GM20000 (cell line): ENCODE measurements around the gene ZNF79.

Experiments used
- DNase-seq: peaks from one replicate; pipeline ENCODE4 v3.0.0; 2012; ENCODE audit warnings: low spot score
- TF ChIP-seq, protein P1 (sequence below): IDR thresholded peaks from 2 replicates; pipeline ENCODE4 v1.5.1; 2012; ENCODE audit warnings: mild to moderate bottlenecking, control low read depth; ENCODE audit errors: extremely low read depth, missing control alignments

Gene ZNF79

DNA sequence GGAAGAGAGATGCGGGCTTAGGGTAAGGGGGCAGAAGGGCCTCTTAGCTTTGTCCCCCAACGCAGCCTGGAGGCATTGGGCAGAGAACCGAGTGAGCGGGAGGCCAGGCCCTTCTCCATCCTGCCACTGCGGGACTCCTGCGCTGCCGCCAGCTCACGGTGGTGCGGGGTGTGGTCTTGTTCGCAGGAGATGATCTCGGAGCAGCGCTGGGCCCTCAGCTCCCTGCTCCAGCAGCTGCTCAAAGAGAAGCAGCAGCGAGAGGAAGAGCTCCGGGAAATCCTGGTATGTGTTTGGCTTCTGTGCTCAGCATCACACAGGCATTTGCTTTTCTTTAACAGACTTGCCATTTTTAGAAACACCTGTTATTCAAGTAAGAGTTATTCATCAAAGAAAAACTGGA lies 68.4 kb downstream of the ZNF79 start:
- no peak for DNase-seq
- TF ChIP-seq, protein P1, sequence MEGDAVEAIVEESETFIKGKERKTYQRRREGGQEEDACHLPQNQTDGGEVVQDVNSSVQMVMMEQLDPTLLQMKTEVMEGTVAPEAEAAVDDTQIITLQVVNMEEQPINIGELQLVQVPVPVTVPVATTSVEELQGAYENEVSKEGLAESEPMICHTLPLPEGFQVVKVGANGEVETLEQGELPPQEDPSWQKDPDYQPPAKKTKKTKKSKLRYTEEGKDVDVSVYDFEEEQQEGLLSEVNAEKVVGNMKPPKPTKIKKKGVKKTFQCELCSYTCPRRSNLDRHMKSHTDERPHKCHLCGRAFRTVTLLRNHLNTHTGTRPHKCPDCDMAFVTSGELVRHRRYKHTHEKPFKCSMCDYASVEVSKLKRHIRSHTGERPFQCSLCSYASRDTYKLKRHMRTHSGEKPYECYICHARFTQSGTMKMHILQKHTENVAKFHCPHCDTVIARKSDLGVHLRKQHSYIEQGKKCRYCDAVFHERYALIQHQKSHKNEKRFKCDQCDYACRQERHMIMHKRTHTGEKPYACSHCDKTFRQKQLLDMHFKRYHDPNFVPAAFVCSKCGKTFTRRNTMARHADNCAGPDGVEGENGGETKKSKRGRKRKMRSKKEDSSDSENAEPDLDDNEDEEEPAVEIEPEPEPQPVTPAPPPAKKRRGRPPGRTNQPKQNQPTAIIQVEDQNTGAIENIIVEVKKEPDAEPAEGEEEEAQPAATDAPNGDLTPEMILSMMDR = no peak

DNA sequence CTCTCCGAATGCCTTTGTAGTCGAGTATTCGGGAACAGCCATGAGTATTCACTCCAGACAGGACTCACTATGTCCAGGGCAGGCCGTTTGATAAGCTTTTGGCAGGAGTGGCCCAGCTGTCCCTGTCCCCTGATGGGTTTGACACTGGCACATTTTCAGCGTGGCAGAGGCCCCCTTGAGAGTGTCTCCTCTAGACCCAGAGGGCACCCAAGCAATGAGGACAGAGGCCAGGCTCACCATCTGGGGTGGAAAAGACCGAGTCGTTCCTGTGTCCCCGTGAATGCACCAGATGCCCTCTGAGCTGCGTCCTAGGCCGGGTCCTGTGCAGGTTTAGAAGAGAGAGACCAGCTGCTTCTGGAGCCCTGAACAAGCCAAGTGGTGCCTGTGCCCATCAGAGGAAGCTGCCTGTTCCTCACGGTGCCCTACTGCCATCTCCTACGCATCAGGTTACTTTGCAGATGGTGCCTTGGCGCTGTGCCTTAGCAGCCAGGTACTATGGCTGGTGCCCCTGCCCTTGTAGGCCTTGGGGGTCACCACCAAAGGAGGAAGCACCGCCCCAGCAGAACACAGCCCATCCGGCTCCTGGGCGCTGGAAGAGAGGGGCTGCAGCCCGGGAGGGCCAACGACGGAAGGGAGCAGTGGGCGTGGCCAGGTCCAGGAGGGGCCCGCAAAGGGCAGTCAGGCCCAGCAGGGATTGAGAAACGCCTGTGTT lies 69.6 kb downstream of the ZNF79 start:
- no peak for DNase-seq
- TF ChIP-seq, protein P1 = no peak

DNA sequence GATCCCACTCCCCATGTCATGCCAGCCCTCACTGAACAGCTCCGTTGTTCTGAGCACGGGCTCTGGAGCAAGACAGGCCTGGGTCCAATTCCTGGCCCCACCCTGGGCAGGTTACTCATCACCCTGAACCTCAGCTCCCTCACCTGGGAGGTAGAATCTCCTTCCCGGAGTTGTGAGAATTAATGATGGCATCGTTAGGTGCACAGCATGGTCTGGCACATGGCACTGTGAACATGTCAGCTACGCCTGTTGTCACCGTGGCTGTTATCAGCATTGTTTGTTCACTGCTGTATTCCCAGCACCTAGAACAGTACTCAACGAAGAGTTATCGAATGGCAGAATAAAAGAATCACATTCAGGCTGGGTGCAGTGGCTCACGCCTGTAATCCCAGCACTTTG lies 70.1 kb downstream of the ZNF79 start:
- TF ChIP-seq, protein P1 = no peak
- DNase-seq = no peak
